Smooth muscle cell of the brain vasculature (primary cell): ENCODE measurements around the gene KCNQ1.

ENCODE experiments used
- DNase-seq: peaks from one replicate; pipeline ENCODE4 v3.0.0-alpha.2; 2012; ENCODE audit warnings: low read depth, low spot score

KCNQ1 gene

GRCh38 chr11:2805388-2806056, 360.7 kb downstream of the KCNQ1 start:
- no peak for DNase-seq

- no peak for DNase-seq
These were observed 361.7 kb downstream of the KCNQ1 start for GRCh38 chr11:2806351-2807024.

- no peak for DNase-seq
These were observed 362.3 kb downstream of the KCNQ1 start for GRCh38 chr11:2807025-2807681.

- DNase-seq = no peak
These were observed 363.0 kb downstream of the KCNQ1 start for GRCh38 chr11:2807801-2808241.

- DNase-seq = no peak
These were observed 364.3 kb downstream of the KCNQ1 start for GRCh38 chr11:2808850-2809846.

- no peak for DNase-seq
These were observed 365.0 kb downstream of the KCNQ1 start for GRCh38 chr11:2809854-2810253.

- DNase-seq = no peak
These were observed 365.8 kb downstream of the KCNQ1 start for GRCh38 chr11:2810411-2811205.

- DNase-seq = no peak
These were observed 366.6 kb downstream of the KCNQ1 start for GRCh38 chr11:2811206-2812091.

GRCh38 chr11:2812371-2812991, 367.7 kb downstream of the KCNQ1 start:
- DNase-seq = no peak

- DNase-seq = no peak
These were observed 368.5 kb downstream of the KCNQ1 start for GRCh38 chr11:2813141-2813908.

GRCh38 chr11:2813968-2814367, 369.2 kb downstream of the KCNQ1 start:
- DNase-seq = no peak

GRCh38 chr11:2814751-2815150, 369.9 kb downstream of the KCNQ1 start:
- DNase-seq = no peak

GRCh38 chr11:2815762-2816496, 371.1 kb downstream of the KCNQ1 start:
- no peak for DNase-seq

- no peak for DNase-seq
These were observed 371.7 kb downstream of the KCNQ1 start for GRCh38 chr11:2816523-2816922.

- no peak for DNase-seq
These were observed 372.2 kb downstream of the KCNQ1 start for GRCh38 chr11:2816941-2817421.

GRCh38 chr11:2817431-2817830, 372.6 kb downstream of the KCNQ1 start:
- DNase-seq = no peak

GRCh38 chr11:2818021-2818420, 373.2 kb downstream of the KCNQ1 start:
- no peak for DNase-seq

- no peak for DNase-seq
These were observed 373.7 kb downstream of the KCNQ1 start for GRCh38 chr11:2818503-2818902.
